ENCODE results near the gene HSF4.

DNA sequence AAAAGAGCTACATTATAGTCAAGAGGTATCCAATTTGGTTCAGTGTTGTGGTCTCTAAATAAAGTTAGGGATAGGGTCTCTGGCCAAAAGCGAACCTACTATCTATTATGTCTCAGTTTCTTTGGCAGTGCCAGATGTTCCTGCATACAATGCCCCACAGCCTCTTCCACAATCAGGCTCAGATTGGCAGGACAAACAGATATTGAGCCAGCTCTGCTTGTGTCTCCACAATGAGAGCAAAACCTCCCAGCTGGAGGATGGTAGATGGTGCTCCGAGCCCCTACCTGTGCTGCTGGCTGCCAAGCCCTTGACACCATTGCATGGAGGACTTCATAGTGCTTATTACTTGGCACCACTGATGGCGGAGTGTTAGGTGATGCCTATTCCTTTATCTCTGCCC lies 35.1 kb upstream of the HSF4 start:
- TF ChIP-seq, protein P1, sequence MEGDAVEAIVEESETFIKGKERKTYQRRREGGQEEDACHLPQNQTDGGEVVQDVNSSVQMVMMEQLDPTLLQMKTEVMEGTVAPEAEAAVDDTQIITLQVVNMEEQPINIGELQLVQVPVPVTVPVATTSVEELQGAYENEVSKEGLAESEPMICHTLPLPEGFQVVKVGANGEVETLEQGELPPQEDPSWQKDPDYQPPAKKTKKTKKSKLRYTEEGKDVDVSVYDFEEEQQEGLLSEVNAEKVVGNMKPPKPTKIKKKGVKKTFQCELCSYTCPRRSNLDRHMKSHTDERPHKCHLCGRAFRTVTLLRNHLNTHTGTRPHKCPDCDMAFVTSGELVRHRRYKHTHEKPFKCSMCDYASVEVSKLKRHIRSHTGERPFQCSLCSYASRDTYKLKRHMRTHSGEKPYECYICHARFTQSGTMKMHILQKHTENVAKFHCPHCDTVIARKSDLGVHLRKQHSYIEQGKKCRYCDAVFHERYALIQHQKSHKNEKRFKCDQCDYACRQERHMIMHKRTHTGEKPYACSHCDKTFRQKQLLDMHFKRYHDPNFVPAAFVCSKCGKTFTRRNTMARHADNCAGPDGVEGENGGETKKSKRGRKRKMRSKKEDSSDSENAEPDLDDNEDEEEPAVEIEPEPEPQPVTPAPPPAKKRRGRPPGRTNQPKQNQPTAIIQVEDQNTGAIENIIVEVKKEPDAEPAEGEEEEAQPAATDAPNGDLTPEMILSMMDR (tag by site-specific recombination; IDR thresholded peaks at IDR 0.05), result no peak
- TF ChIP-seq ZNF24 (tag by site-specific recombination; IDR thresholded peaks at IDR 0.05) (no peak), RBAK (tag by site-specific recombination; IDR thresholded peaks at IDR 0.05) (no peak), YY1 (tag by site-specific recombination; IDR thresholded peaks at IDR 0.05) (no peak), ZNF404 (tag by site-specific recombination; IDR thresholded peaks at IDR 0.05) (no peak), ZNF114 (tag by site-specific recombination; IDR thresholded peaks at IDR 0.05) (no peak), ZBTB7A (tag by site-specific recombination; IDR thresholded peaks at IDR 0.05; ENCODE audit: low read depth) (no peak)
